K562 (cell line): ENCODE measurements around the gene TLX2. TPM values are rescaled to one million over a fixed set of nuclear protein-coding genes. Genes with fewer than 3 reads are reported as not detected.

ENCODE experiments used
- ASH1L ChIP-seq: fragments of 450-650 bp; IDR thresholded peaks from 2 replicates; pipeline ENCODE4 v1.6.1; 2018; ENCODE audit warnings: borderline replicate concordance, mild to moderate bottlenecking, low read depth; ENCODE audit not compliant: partially characterized antibody
- ELF1 ChIP-seq: fragments of 200-800 bp; sonication (Bioruptor generic); IDR thresholded peaks from 2 replicates; pipeline ENCODE4 v1.6.1; 2016; ENCODE audit warnings: missing genetic modification characterization, missing compliant biosample characterization
- ETS1 ChIP-seq: conservative IDR thresholded peaks from 2 replicates; pipeline ENCODE4 v1.6.1; 2011; ENCODE audit warnings: low read depth, mild to moderate bottlenecking, low read length; ENCODE audit not compliant: control insufficient read depth
- FOXJ2 ChIP-seq: fragments of 200-800 bp; sonication (Bioruptor generic); IDR thresholded peaks from 2 replicates; pipeline ENCODE4 v1.6.1; 2016; ENCODE audit warnings: missing genetic modification characterization, missing compliant biosample characterization
- JUND ChIP-seq, 2 experiments: IDR thresholded peaks; 2 replicates in 1 of 2; 3 replicates in 1 of 2; pipeline ENCODE4 v1.6.1; 2011; ENCODE audit warnings: borderline replicate concordance in 2 of 2, low read depth in 2 of 2, low read length in 2 of 2, improper control_type of control experiment in 1 of 2, missing biosample characterization in 1 of 2, missing genetic modification characterization in 1 of 2, missing genetic modification reagents in 1 of 2
- KAT8 ChIP-seq: fragments of 450-650 bp; IDR thresholded peaks from 2 replicates; pipeline ENCODE4 v1.6.1; 2016; ENCODE audit warnings: low read depth, mild to moderate bottlenecking
- POLR2B ChIP-seq: fragments of 450-650 bp; IDR thresholded peaks from 2 replicates; pipeline ENCODE4 v1.6.1; 2018; ENCODE audit warnings: low read depth; ENCODE audit not compliant: partially characterized antibody
- POLR2G ChIP-seq: fragments of 200-400 bp; formaldehyde crosslinking; IDR thresholded peaks from 2 replicates; pipeline ENCODE4 v1.6.1; 2017; ENCODE audit warnings: low read depth, mild to moderate bottlenecking, antibody characterized with exemption, low read length, moderate library complexity
- SMARCE1 ChIP-seq: fragments of 450-650 bp; IDR thresholded peaks from 2 replicates; pipeline ENCODE4 v1.7.1; 2016; ENCODE audit warnings: mild to moderate bottlenecking
- YY1 ChIP-seq, 3 experiments: IDR thresholded peaks; 2 replicates each; pipeline ENCODE4 v1.6.1; 2011; ENCODE audit warnings: low read length in 2 of 3, mild to moderate bottlenecking in 2 of 3, moderate library complexity in 2 of 3, borderline replicate concordance in 1 of 3, control low read depth in 1 of 3, low read depth in 1 of 3; ENCODE audit not compliant: insufficient read depth in 3 of 3, insufficient replicate concordance in 2 of 3, control insufficient read depth in 1 of 3, insufficient read length in 1 of 3; ENCODE audit errors: extremely low read depth in 1 of 3
- ZBTB11 ChIP-seq, 3 experiments: fragments of 200-800 bp in 1 of 3; fragments of 250-450 bp in 1 of 3; fragments of 450-650 bp in 1 of 3; sonication (Bioruptor Pico) in 1 of 3; sonication (Bioruptor generic) in 1 of 3; formaldehyde crosslinking in 1 of 3; IDR thresholded peaks; 2 replicates each; pipeline versions ENCODE4 v1.6.1 to v1.8.0; 2016 to 2022; ENCODE audit warnings: mild to moderate bottlenecking in 2 of 3, missing genetic modification characterization in 2 of 3, missing compliant biosample characterization in 1 of 3, moderate library complexity in 1 of 3
- ZNF232 ChIP-seq: sonication (generic); formaldehyde crosslinking; IDR thresholded peaks from 2 replicates; pipeline ENCODE4 v1.8.0; 2022; ENCODE audit warnings: mild to moderate bottlenecking, missing genetic modification reagents
- ZNF511 ChIP-seq: sonication (generic); formaldehyde crosslinking; IDR thresholded peaks from 2 replicates; pipeline ENCODE4 v1.8.0; 2022; ENCODE audit warnings: mild to moderate bottlenecking, missing genetic modification reagents
- ZNF589 ChIP-seq: fragments of 200-800 bp; sonication (Bioruptor generic); IDR thresholded peaks from 2 replicates; pipeline ENCODE4 v1.6.1; 2016; ENCODE audit warnings: low read depth, missing genetic modification characterization, missing compliant biosample characterization
- polyA plus RNA-seq, 8 experiments: library from polyadenylated mRNA; depleted of rRNA in 4 of 8; stranded (reverse) in 5 of 8; unstranded in 3 of 8; fragments of >200 nt; fragmentation: Nextera tagmentation in 2 of 8; fragmentation: Illumina TruSeq in 1 of 8; extraction: Ambion mirVana in 2 of 8; extraction: Trizol in 1 of 8; gene quantifications; 2 replicates each; pipeline versions ENCODE4 v1.2.1 to v1.2.3, GENCODE V29; 2011 to 2014; ENCODE audit warnings: inconsistent platforms in 1 of 8, missing spikeins in 1 of 8
- total RNA-seq, 7 experiments: library from RNA; depleted of rRNA in 6 of 7; stranded (reverse); fragments of >200 nt in 6 of 7; fragmentation: Illumina TruSeq in 2 of 7; extraction: Trizol in 2 of 7; gene quantifications; 2 replicates each; pipeline versions ENCODE4 v1.2.1 to v1.2.3, GENCODE V29; 2011 to 2021; ENCODE audit warnings: low replicate concordance in 1 of 7

TLX2 gene
- total and polyA plus RNA-seq, 9 of the 15 experiments (the other 6 are each of a cell fraction or from before 2014, with no cell fraction given): not detected

- TF ChIP-seq ETS1: peak; percentile 99
- 0 out of 2 replicates have a peak, but pooled peaks have one; percentile 1 for TF ChIP-seq ZNF232 (CRISPR knock-in tag)
- TF ChIP-seq ELF1 (tag): peak; percentile 95
- peak; percentile 57; the same call in 1 of the 2 replicates for TF ChIP-seq ZNF589 (CRISPR knock-in tag)
- TF ChIP-seq ZNF511 (CRISPR knock-in tag): peak; percentile 26
- TF ChIP-seq FOXJ2: no peak
- 0 out of 2 replicates have a peak, but pooled peaks have one; percentile 22 for TF ChIP-seq KAT8
- TF ChIP-seq YY1 (IDR thresholded peaks at IDR 0.05; ENCODE audit: borderline replicate concordance in 1 of 3, control insufficient read depth in 1 of 3, extremely low read depth in 1 of 3, insufficient read depth in 3 of 3, insufficient read length in 1 of 3, insufficient replicate concordance in 2 of 3, low read depth in 1 of 3, low read length in 2 of 3): peak; percentile 83 to 97 (median 94)
- peak in 2 of 3 experiments; percentile 75 to 97; a peak in 5 of 6 replicates for TF ChIP-seq ZBTB11 (CRISPR knock-in tag; IDR thresholded peaks at IDR 0.05)
- 0 out of 2 replicates have a peak, but pooled peaks have one; percentile 14 for TF ChIP-seq SMARCE1
- peak; percentile 95 for TF ChIP-seq POLR2G
- peak; percentile 89 for TF ChIP-seq POLR2B
- peak; percentile 71 for TF ChIP-seq JUND (IDR thresholded peaks at IDR 0.05; ENCODE audit: borderline replicate concordance, low read depth, low read length)
- TF ChIP-seq JUND (tag; IDR thresholded peaks at IDR 0.05; ENCODE audit: borderline replicate concordance, low read depth, low read length): no peak; the same call in 2 of the 3 replicates
- peak; percentile 12 for TF ChIP-seq ASH1L
Observed at GRCh38 chr2:74529357-74530238, 15.3 kb downstream of the TLX2 start, which contains the start of the genes AUP1 and HTRA2 (continued).
